Vagina (tissue), 2 donors: ENCODE results near the gene HBB. TPM values are rescaled to one million over a fixed set of nuclear protein-coding genes. Genes with fewer than 3 reads are reported as not detected.

Experiments
- DNase-seq, 2 donors: peaks; one replicate each; pipeline ENCODE4 v3.0.0-alpha.2; 2017; ENCODE audit errors: extremely low spot score in 2 of 2
- H3K27ac ChIP-seq: fragments of 200-600 bp; sonication (generic); one replicate; pipeline ENCODE4 v1.5.1; 2019
- H3K27me3 ChIP-seq: fragments of 200-600 bp; sonication (generic); one replicate; pipeline ENCODE4 v1.5.1; 2019
- H3K36me3 ChIP-seq, 2 donors: fragments of 200-600 bp; sonication (generic); one replicate each; pipeline ENCODE4 v1.5.1; 2017 to 2019
- H3K4me1 ChIP-seq: fragments of 200-600 bp; sonication (generic); one replicate; pipeline ENCODE4 v1.5.1; 2019
- H3K4me3 ChIP-seq, 2 donors: fragments of 200-600 bp; sonication (generic); 1 replicate in 1 of 2; 2 replicates in 1 of 2; pipeline ENCODE4 v1.5.1; 2016 to 2019
- H3K9me3 ChIP-seq: fragments of 200-600 bp; sonication (generic); one replicate; pipeline ENCODE4 v1.5.1; 2019
- CTCF ChIP-seq, 3 experiments: fragments of 450-650 bp in 2 of 3; fragments of 200-600 bp in 1 of 3; sonication (generic) in 1 of 3; IDR thresholded peaks; one replicate each; pipeline ENCODE4 v1.5.1; 2017 to 2019; ENCODE audit warnings: antibody characterized with exemption in 3 of 3, mild to moderate bottlenecking in 2 of 3, moderate library complexity in 2 of 3
- POLR2A ChIP-seq, 2 donors: fragments of 450-650 bp; IDR thresholded peaks; one replicate each; pipeline ENCODE4 v1.6.1; 2017; ENCODE audit warnings: antibody characterized with exemption in 2 of 2, mild to moderate bottlenecking in 2 of 2, moderate library complexity in 2 of 2
- POLR2AphosphoS5 ChIP-seq, 2 donors: sonication (generic); formaldehyde crosslinking; IDR thresholded peaks; one replicate each; pipeline ENCODE4 v1.9.0; 2017; ENCODE audit warnings: antibody characterized with exemption in 2 of 2, mild to moderate bottlenecking in 2 of 2, low read depth in 1 of 2; ENCODE audit not compliant: insufficient read depth in 1 of 2
- intact Hi-C: fragments of 100-400 bp; cut with DNase I; formaldehyde crosslinking; loops from one replicate; pipeline ENCODE4 v1.15.1; 2023
- total RNA-seq: library from RNA; depleted of rRNA; stranded (reverse); fragments of >200 nt; gene quantifications from one replicate; pipeline ENCODE4 v1.2.3, GENCODE V29; 2016

HBB gene
- 591 TPM for total RNA-seq

- TF ChIP-seq POLR2A (IDR thresholded peaks at IDR 0.05) (no peak), POLR2AphosphoS5 (IDR thresholded peaks at IDR 0.05; ENCODE audit: insufficient read depth in 1 of 2, low read depth in 1 of 2) (no peak), CTCF (IDR thresholded peaks at IDR 0.05) (no peak)
- Histone ChIP-seq H3K36me3 (no peaks in the 10 kb centered on the region), H3K27me3 (no peaks in the 10 kb centered on the region), H3K4me1 (no peaks in the 10 kb centered on the region), H3K27ac (no peak within 1 kb of the TSS), H3K9me3 (no peaks in the 10 kb centered on the region), H3K4me3 (no peak within 1 kb of the TSS)
- DNase-seq: no peak
- intact Hi-C loops: no loop called here
Measured at GRCh38 chr11:5226732-5227310, at the start of gene HBB. HBB (minus strand) TSS chr11:5227071; CDS start chr11:5227021, 50 bp downstream.

- no peaks in the 10 kb centered on the region for H3K4me1 ChIP-seq
- intact Hi-C loops: no loop called here
- no peak overlapping the region for H3K4me3 ChIP-seq
- no peak for DNase-seq
- H3K9me3 ChIP-seq: no peaks in the 10 kb centered on the region
- no peaks in the 10 kb centered on the region for H3K27me3 ChIP-seq
- H3K36me3 ChIP-seq: no peaks in the 10 kb centered on the region
- TF ChIP-seq POLR2AphosphoS5 (IDR thresholded peaks at IDR 0.05; ENCODE audit: insufficient read depth in 1 of 2, low read depth in 1 of 2) (no peak), POLR2A (IDR thresholded peaks at IDR 0.05) (no peak), CTCF (IDR thresholded peaks at IDR 0.05) (no peak)
- no peak overlapping the region for H3K27ac ChIP-seq
Measured at GRCh38 chr11:5275369-5276110, 48.7 kb upstream of the HBB start.

- Histone ChIP-seq H3K36me3 (no peaks in the 10 kb centered on the region), H3K27me3 (no peaks in the 10 kb centered on the region), H3K9me3 (no peaks in the 10 kb centered on the region), H3K4me3 (no peak overlapping the region), H3K27ac (no peak overlapping the region), H3K4me1 (no peaks in the 10 kb centered on the region)
- intact Hi-C loops: no loop called here
- TF ChIP-seq POLR2AphosphoS5 (IDR thresholded peaks at IDR 0.05; ENCODE audit: insufficient read depth in 1 of 2, low read depth in 1 of 2) (no peak), POLR2A (IDR thresholded peaks at IDR 0.05) (no peak), CTCF (IDR thresholded peaks at IDR 0.05) (no peak)
- no peak for DNase-seq
Measured at GRCh38 chr11:5274395-5274794, 47.5 kb upstream of the HBB start.

GRCh38 chr11:5272395-5273017, 45.6 kb upstream of the HBB start:
- H3K9me3 ChIP-seq: no peaks in the 10 kb centered on the region
- H3K27me3 ChIP-seq: no peaks in the 10 kb centered on the region
- no peak for DNase-seq
- no peaks in the 10 kb centered on the region for H3K4me1 ChIP-seq
- no peaks in the 10 kb centered on the region for H3K36me3 ChIP-seq
- H3K27ac ChIP-seq: no peak overlapping the region
- intact Hi-C loops: no loop called here
- no peak overlapping the region for H3K4me3 ChIP-seq
- TF ChIP-seq POLR2A (IDR thresholded peaks at IDR 0.05): no peak
- no peak for TF ChIP-seq CTCF (IDR thresholded peaks at IDR 0.05)
- no peak for TF ChIP-seq POLR2AphosphoS5 (IDR thresholded peaks at IDR 0.05; ENCODE audit: insufficient read depth in 1 of 2, low read depth in 1 of 2)

GRCh38 chr11:5269715-5270147, 42.9 kb upstream of the HBB start, which contains the start of gene HBE1:
HBE1 (minus strand) TSS chr11:5269945; CDS start chr11:5269890, 55 bp downstream.
- Histone ChIP-seq H3K27me3 (no peaks in the 10 kb centered on the region), H3K9me3 (no peaks in the 10 kb centered on the region), H3K36me3 (no peaks in the 10 kb centered on the region), H3K4me1 (no peaks in the 10 kb centered on the region), H3K4me3 (no peak within 1 kb of the TSS), H3K27ac (no peak within 1 kb of the TSS)
- no peak for DNase-seq
- TF ChIP-seq POLR2A (IDR thresholded peaks at IDR 0.05) (no peak), CTCF (IDR thresholded peaks at IDR 0.05) (no peak), POLR2AphosphoS5 (IDR thresholded peaks at IDR 0.05; ENCODE audit: insufficient read depth in 1 of 2, low read depth in 1 of 2) (no peak)
- intact Hi-C loops: no loop called here
